ENCODE results near the gene FBXL19.

The FBXL19 gene

DNA sequence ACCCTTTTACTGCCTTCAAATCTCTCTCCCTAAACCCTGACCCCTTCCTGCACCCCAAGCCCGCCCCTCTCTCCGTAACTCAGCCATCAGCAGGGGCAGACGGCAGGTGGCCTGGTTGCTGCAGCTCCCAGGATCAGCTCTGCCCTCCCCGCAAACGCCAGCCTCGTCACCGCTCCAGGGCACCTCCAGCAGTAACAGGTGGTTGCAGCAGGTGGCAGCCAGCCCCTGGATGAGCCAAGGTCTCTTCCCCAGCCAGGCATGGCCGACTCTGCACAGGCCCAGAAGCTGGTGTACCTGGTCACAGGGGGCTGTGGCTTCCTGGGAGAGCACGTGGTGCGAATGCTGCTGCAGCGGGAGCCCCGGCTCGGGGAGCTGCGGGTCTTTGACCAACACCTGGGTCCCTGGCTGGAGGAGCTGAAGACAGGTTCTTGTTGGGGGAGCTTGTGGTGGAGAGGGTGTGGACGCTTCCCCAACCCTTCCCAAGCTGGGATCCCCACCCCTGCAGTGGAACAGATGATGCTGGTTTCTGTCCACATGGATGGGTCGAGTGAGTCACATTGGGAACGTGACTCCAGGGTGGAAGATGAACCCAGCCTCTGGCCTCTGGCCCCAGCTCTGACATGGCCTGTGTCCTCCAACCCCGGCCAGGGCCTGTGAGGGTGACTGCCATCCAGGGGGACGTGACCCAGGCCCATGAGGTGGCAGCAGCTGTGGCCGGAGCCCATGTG lies 62.2 kb downstream of the FBXL19 start:
- no peak for TF ChIP-seq GATA3 (IDR thresholded peaks at IDR 0.05; ENCODE audit: low read depth, low read length)
- TF ChIP-seq GATA2 (IDR thresholded peaks at IDR 0.05; ENCODE audit: low read depth, low read length) = no peak

GRCh38 chr16:30986129-30986991 lies 63.0 kb downstream of the FBXL19 start:
- TF ChIP-seq GATA2 (IDR thresholded peaks at IDR 0.05; ENCODE audit: low read depth, low read length) = no peak
- no peak for TF ChIP-seq GATA3 (IDR thresholded peaks at IDR 0.05; ENCODE audit: low read depth, low read length)

- TF ChIP-seq GATA2 (IDR thresholded peaks at IDR 0.05; ENCODE audit: low read depth, low read length) (no peak), GATA3 (IDR thresholded peaks at IDR 0.05; ENCODE audit: low read depth, low read length) (no peak)
These were observed 64.3 kb downstream of the FBXL19 start for GRCh38 chr16:30987581-30988190.

DNA sequence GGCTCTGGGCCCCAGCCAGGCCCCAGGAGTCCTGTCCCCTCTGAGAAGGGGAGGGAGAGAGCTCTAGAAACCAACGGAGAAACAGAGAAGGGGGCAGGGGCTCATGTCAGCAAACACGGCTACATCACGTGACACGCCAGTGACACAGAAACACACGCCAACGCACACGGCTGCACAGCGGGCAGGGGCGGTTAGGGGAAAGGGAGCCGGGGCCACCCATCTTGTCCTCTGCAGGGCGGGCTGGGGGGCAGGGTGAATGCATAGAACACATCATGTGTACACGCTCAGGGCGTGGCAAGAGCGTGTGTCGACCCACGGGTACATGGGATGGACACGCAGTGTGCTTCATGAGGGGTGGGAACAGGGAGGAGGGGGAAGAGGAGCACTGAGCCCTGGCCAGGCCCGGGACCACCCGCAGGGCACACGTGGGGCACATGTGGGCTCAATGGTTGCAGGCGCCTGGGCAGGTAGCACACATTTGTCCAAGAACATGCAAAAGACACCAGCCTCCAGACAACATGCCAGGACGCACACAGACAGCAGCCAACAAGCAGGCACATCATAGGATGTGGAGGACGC lies 66.2 kb downstream of the FBXL19 start:
- TF ChIP-seq GATA3 (IDR thresholded peaks at IDR 0.05; ENCODE audit: low read depth, low read length) (no peak), GATA2 (IDR thresholded peaks at IDR 0.05; ENCODE audit: low read depth, low read length) (no peak)

DNA sequence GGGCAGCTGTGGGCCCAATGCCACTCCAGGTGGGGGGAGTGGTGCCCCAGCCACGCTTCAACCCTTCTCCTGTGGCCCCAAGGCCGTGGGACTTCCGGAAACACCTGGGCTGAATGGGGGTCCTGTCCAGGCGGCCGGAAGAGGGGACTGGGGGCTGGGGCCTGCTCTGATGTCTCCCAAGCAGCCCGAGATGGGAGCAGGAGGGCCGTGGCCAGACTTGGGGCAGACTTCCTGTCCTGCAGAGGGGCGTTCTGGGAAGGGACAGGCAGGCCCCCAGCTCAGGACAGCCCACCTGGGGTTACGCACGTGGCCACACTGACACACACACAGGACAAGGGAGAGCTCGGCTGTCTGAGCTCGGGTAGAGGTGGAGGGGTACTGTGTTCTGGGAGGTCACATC lies 66.7 kb downstream of the FBXL19 start:
- no peak for TF ChIP-seq GATA3 (IDR thresholded peaks at IDR 0.05; ENCODE audit: low read depth, low read length)
- no peak for TF ChIP-seq GATA2 (IDR thresholded peaks at IDR 0.05; ENCODE audit: low read depth, low read length)

DNA sequence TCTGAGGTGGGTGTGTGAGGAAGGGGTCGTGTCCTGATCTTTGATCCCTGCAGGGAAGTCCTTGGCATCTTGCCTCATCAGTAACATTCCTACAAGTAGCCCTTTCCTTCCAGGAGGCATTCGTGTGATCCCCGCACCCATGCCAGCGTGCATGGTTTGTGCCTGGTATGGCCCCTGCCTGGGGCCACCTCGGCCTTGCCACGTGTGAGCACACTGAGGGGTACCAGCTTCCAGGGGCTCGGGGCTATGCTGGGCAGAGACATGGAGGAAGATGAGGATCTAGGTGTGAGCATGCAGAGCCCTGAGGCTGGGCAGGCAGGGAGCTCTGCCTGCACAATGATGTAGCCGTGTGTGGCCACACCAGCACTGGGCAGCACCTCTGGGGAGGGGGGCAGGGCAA lies 67.7 kb downstream of the FBXL19 start:
- TF ChIP-seq GATA2 (IDR thresholded peaks at IDR 0.05; ENCODE audit: low read depth, low read length) (no peak), GATA3 (IDR thresholded peaks at IDR 0.05; ENCODE audit: low read depth, low read length) (no peak)

- TF ChIP-seq GATA2 (IDR thresholded peaks at IDR 0.05; ENCODE audit: low read depth, low read length) (no peak), GATA3 (IDR thresholded peaks at IDR 0.05; ENCODE audit: low read depth, low read length) (no peak)
These were observed 69.0 kb downstream of the FBXL19 start for GRCh38 chr16:30992276-30992780.

- TF ChIP-seq GATA3 (IDR thresholded peaks at IDR 0.05; ENCODE audit: low read depth, low read length) (no peak), GATA2 (IDR thresholded peaks at IDR 0.05; ENCODE audit: low read depth, low read length) (peak; percentile 27; the same call in 1 of the 2 replicates)
These were observed 69.8 kb downstream of the FBXL19 start for GRCh38 chr16:30992931-30993816.

DNA sequence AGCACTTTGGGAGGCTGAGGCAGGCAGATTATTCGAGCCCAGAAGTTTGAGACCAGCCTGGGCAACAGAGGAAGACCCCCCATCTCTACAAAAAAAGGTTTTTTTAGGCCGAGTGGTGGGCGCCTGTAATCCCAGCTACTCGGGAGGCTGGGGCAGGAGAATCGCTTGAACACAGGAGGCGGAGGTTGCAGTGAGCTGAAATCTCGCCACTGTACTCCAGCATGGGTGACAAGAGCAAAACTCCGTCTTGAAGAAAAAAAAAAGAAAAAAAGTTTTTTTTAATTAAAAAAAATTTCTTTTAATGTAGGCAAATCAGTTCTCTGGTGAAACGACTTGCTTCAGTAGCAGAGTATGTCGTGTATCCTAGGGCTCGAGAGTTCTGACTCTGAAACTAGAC lies 72.6 kb downstream of the FBXL19 start:
- TF ChIP-seq GATA3 (IDR thresholded peaks at IDR 0.05; ENCODE audit: low read depth, low read length) (no peak), GATA2 (IDR thresholded peaks at IDR 0.05; ENCODE audit: low read depth, low read length) (no peak)

GRCh38 chr16:30996324-30996984 lies 73.1 kb downstream of the FBXL19 start:
- no peak for TF ChIP-seq GATA3 (IDR thresholded peaks at IDR 0.05; ENCODE audit: low read depth, low read length)
- TF ChIP-seq GATA2 (IDR thresholded peaks at IDR 0.05; ENCODE audit: low read depth, low read length) = no peak

- TF ChIP-seq GATA2 (IDR thresholded peaks at IDR 0.05; ENCODE audit: low read depth, low read length) = no peak
- TF ChIP-seq GATA3 (IDR thresholded peaks at IDR 0.05; ENCODE audit: low read depth, low read length) = no peak
These were observed 73.8 kb downstream of the FBXL19 start for GRCh38 chr16:30996985-30997724.

Measured in SH-SY5Y (cell line).